Kidney (tissue), 14 donors: ENCODE results near the gene CYTH3. TPM values are rescaled to one million over a fixed set of nuclear protein-coding genes. Genes with fewer than 3 reads are reported as not detected.

Experiments
- DNase-seq, 5 donors: peaks; one replicate each; pipeline ENCODE4 v3.0.0-alpha.2; 2013 to 2020
- FAIRE-seq: peaks from 2 replicates; lab custom pipeline; 2012; peaks lifted over from hg19 to GRCh38; lab: Jason Lieb, UNC
- H3K27ac ChIP-seq, 2 donors: one replicate each; pipeline ENCODE4 v1.7.0; 2013; ENCODE audit warnings: low read depth in 2 of 2, low read length in 2 of 2, inconsistent platforms in 1 of 2
- H3K27me3 ChIP-seq: one replicate; pipeline ENCODE4 v1.7.1; 2013; ENCODE audit warnings: low read length, inconsistent platforms; ENCODE audit not compliant: control insufficient read depth, insufficient read depth
- H3K36me3 ChIP-seq, 3 donors: one replicate each; pipeline versions ENCODE4 v1.7.0 to v1.7.1; 2013; ENCODE audit warnings: low read length in 3 of 3, control low read depth in 1 of 3, inconsistent platforms in 1 of 3; ENCODE audit not compliant: insufficient read depth in 3 of 3, control insufficient read depth in 2 of 3
- H3K4me1 ChIP-seq, 3 donors: one replicate each; pipeline versions ENCODE4 v1.7.0 to v1.7.1; 2013; ENCODE audit warnings: low read length in 3 of 3, inconsistent platforms in 1 of 3, low read depth in 1 of 3; ENCODE audit not compliant: control insufficient read depth in 2 of 3, insufficient read depth in 2 of 3
- H3K4me3 ChIP-seq, 3 donors: one replicate each; pipeline versions ENCODE4 v1.7.0 to v1.8.1; 2013; ENCODE audit warnings: low read length in 3 of 3, control low read depth in 1 of 3, inconsistent platforms in 1 of 3
- H3K9ac ChIP-seq, 3 donors: one replicate each; pipeline versions ENCODE4 v1.7.0 to v1.7.1; 2013; ENCODE audit warnings: low read length in 3 of 3, control low read depth in 1 of 3, inconsistent platforms in 1 of 3
- H3K9me3 ChIP-seq, 3 donors: one replicate each; pipeline versions ENCODE4 v1.7.0 to v1.7.1; 2013; ENCODE audit warnings: low read length in 3 of 3, control low read depth in 1 of 3, inconsistent platforms in 1 of 3; ENCODE audit not compliant: control insufficient read depth in 2 of 3, insufficient read depth in 1 of 3
- CTCF ChIP-seq: IDR thresholded peaks from 3 replicates; pipeline ENCODE4 v1.5.1; 2012; ENCODE audit warnings: mild to moderate bottlenecking, moderate library complexity, borderline replicate concordance; ENCODE audit not compliant: insufficient read depth; ENCODE audit errors: extremely low read depth
- intact Hi-C: fragments of 100-400 bp; cut with DNase I; formaldehyde crosslinking; loops from one replicate; pipeline ENCODE4 v1.11.1; 2022
- polyA plus RNA-seq: library from polyadenylated mRNA; stranded (reverse); fragments of 350-450 nt; fragmentation: Illumina TruSeq; extraction: RNeasy Lipid Tissue Mini Kit (QIAGEN cat#74804); gene quantifications from one replicate; pipeline ENCODE4 v1.2.3, GENCODE V29; 2014; ENCODE audit warnings: low read depth, low replicate concordance; ENCODE audit not compliant: insufficient read depth
- total RNA-seq: library from RNA; stranded (reverse); fragmentation: NEBNext Ultra II Directional; extraction: Animal tissue kit (Norgen Biotek cat#: 25700); gene quantifications from one replicate; pipeline ENCODE4 v1.2.1, GENCODE V29; 2021
- donor health status: control.
- donor health status: control.
- donor health status: control.
- donor health status: control.
- donor health status: control.
- donor health status: DM: yes; HTN: yes; CAD: no.
- donor health status: Normal renal cell carcinoma (clear cell type).

Gene CYTH3
- total and polyA plus RNA-seq, 2 donors from 2014 or later, result 9.1 to 18.5 TPM

GRCh38 chr7:6121141-6121540 is 151.3 kb downstream of the CYTH3 start:
- Histone ChIP-seq H3K36me3 (peaks cover 9 to 23% (median 11%) of the 10 kb centered on the region in 3 donors), H3K9ac (no peak overlapping the region), H3K4me3 (no peak overlapping the region), H3K9me3 (peaks cover 0 to 6% (median 3%) of the 10 kb centered on the region in 3 donors), H3K27ac (no peak overlapping the region), H3K4me1 (no peaks in the 10 kb centered on the region), H3K27me3 (no peaks in the 10 kb centered on the region)
- FAIRE-seq (no peak), DNase-seq (no peak)
- no peak for TF ChIP-seq CTCF
- intact Hi-C loops, result no loop called here

GRCh38 chr7:6117533-6117932 is 154.9 kb downstream of the CYTH3 start:
- peaks cover 17 to 31% (median 21%) of the 10 kb centered on the region in 3 donors for H3K36me3 ChIP-seq
- no peaks in the 10 kb centered on the region for H3K27me3 ChIP-seq
- intact Hi-C loops, result no loop called here
- H3K27ac ChIP-seq, result no peak overlapping the region
- H3K9me3 ChIP-seq, result peaks cover 0 to 6% (median 3%) of the 10 kb centered on the region in 3 donors
- H3K9ac ChIP-seq, result no peak overlapping the region
- DNase-seq, result no peak
- no peak for FAIRE-seq
- no peaks in the 10 kb centered on the region for H3K4me1 ChIP-seq
- no peak overlapping the region for H3K4me3 ChIP-seq
- TF ChIP-seq CTCF, result no peak

GRCh38 chr7:6116211-6116610 is 156.2 kb downstream of the CYTH3 start:
- H3K36me3 ChIP-seq, result peaks cover 10 to 21% (median 18%) of the 10 kb centered on the region in 3 donors
- intact Hi-C loops, result no loop called here
- H3K9me3 ChIP-seq, result peaks cover 0 to 2% (median 2%) of the 10 kb centered on the region in 3 donors
- FAIRE-seq, result no peak
- DNase-seq, result no peak
- no peak overlapping the region for H3K9ac ChIP-seq
- H3K4me1 ChIP-seq, result no peaks in the 10 kb centered on the region
- H3K27me3 ChIP-seq, result no peaks in the 10 kb centered on the region
- H3K4me3 ChIP-seq, result no peak overlapping the region
- no peak overlapping the region for H3K27ac ChIP-seq
- TF ChIP-seq CTCF, result no peak

Other genes starting within 250 kb of the CYTH3 start
- gene ANKRD61, start 241.2 kb downstream of the CYTH3 start, total RNA-seq, result 0.19 TPM
- not detected for gene ANKRD61, start 241.2 kb downstream of the CYTH3 start, polyA plus RNA-seq
- gene EIF2AK1, start 213.4 kb downstream of the CYTH3 start, total RNA-seq, result 89.2 TPM
- gene EIF2AK1, start 213.4 kb downstream of the CYTH3 start, polyA plus RNA-seq, result 58.2 TPM
- 11.3 TPM for gene USP42, start 167.7 kb downstream of the CYTH3 start, total RNA-seq
- 3.3 TPM for gene USP42, start 167.7 kb downstream of the CYTH3 start, polyA plus RNA-seq
- gene FAM220A, start 76.3 kb upstream of the CYTH3 start, total RNA-seq, result 11.6 TPM
- 11.8 TPM for gene FAM220A, start 76.3 kb upstream of the CYTH3 start, polyA plus RNA-seq
- 321 TPM for gene RAC1, start 101.9 kb upstream of the CYTH3 start, total RNA-seq
- gene RAC1, start 101.9 kb upstream of the CYTH3 start, polyA plus RNA-seq, result 295 TPM
- gene DAGLB, start 175.3 kb upstream of the CYTH3 start, total RNA-seq, result 25.6 TPM
- 7.7 TPM for gene DAGLB, start 175.3 kb upstream of the CYTH3 start, polyA plus RNA-seq
- gene KDELR2, start 211.5 kb upstream of the CYTH3 start, total RNA-seq, result 109 TPM
- 108 TPM for gene KDELR2, start 211.5 kb upstream of the CYTH3 start, polyA plus RNA-seq